ENCODE data around the gene XPO5. TPM values are rescaled to one million over a fixed set of nuclear protein-coding genes. Genes with fewer than 3 reads are reported as not detected.

XPO5 gene
- total RNA-seq, 1 experiment from 2014 or later, result 55.3 TPM

DNA sequence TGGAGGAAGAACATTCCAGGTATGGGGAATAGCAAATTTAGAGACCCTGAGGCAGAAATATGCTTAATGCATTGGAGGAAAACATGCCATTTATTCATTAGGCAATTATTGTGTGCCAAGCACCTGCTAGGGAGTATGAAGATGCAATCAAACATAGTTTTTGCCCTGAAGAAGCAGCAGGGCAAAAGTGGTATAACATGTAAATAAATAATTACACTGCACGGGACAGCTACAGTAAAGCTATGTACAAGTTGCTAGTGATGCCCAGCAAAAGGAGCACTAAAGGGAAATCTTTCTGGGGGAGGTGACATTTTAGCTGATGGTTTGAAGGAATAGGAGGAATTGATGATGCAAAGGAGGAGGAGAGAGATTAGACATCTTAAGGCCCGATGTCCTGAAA lies 99.1 kb downstream of the XPO5 start:
- no peak for DNase-seq (ENCODE audit: extremely low read depth, low read depth)

DNA sequence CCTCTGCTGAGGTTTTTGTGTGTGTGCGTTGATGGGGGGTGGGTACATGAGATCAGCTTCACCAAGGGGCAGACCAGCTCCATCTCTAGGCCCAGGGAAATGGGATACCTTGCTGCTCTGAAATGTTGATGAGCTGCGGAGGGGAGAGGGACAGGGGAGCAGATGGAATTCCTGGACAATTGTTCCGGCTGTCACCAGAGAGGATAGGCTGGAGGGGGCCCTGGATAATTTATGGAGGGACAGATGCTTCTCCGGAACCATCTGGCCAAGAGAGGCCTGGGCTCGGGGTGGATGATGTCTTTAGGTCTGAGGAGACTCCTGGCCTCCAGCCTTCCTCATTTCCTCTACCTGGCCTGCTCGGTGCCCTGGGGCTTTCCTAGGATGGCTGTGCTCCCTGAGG lies 100.3 kb downstream of the XPO5 start:
- no peak for DNase-seq (ENCODE audit: extremely low read depth, low read depth)

DNA sequence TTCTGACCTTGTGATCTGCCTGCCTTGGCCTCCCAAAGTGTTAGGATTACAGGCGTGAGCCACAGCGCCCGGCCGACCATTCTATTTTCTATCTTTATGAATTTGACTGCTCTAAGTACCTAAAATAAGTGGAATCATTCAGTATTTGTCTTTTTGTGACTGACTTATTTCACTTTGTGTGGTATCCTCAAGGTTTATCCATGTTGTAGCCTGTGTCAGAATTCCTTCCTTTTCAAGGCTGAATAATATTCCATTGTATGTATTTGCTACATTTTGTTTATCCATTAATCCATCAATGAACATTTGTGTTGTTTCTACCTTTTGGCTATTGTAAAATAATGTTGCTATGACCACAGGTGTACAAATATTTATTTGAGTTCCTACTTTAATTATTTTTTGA lies 103.3 kb downstream of the XPO5 start:
- no peak for DNase-seq (ENCODE audit: extremely low read depth, low read depth)

Small RNA genes lying within 50 kb of the gene (small RNA-seq; reads per million reads assigned to genes)
- gene RF00426, result 0 reads per million in 2 experiments
- 0 reads per million in 2 experiments for gene RNU6-1113P

Other genes starting within 250 kb of the XPO5 start
- gene ZNF318, start 206.4 kb downstream of the XPO5 start, total RNA-seq (2014; rRNA removed; shearing (Covaris generic)), result 6.0 and 6.6 TPM in 2 replicates
- gene ABCC10, start 148.5 kb downstream of the XPO5 start, total RNA-seq (2014; rRNA removed; shearing (Covaris generic)), result 6.9 and 9.1 TPM in 2 replicates
- gene DLK2, start 120.5 kb downstream of the XPO5 start, total RNA-seq (2014; rRNA removed; shearing (Covaris generic)), result not detected in 2 replicates
- gene TJAP1, start 98.5 kb downstream of the XPO5 start, total RNA-seq (2014; rRNA removed; shearing (Covaris generic)), result 21.2 and 21.3 TPM in 2 replicates
- 0.25 and 0.26 TPM in 2 replicates for gene LRRC73, start 65.7 kb downstream of the XPO5 start, total RNA-seq (2014; rRNA removed; shearing (Covaris generic))
- 62.4 and 69.1 TPM in 2 replicates for gene YIPF3, start 59.1 kb downstream of the XPO5 start, total RNA-seq (2014; rRNA removed; shearing (Covaris generic))
- gene POLR1C, start 58.9 kb downstream of the XPO5 start, total RNA-seq (2014; rRNA removed; shearing (Covaris generic)), result 36.4 and 39.5 TPM in 2 replicates
- gene POLH, start 147 bp upstream of the XPO5 start, total RNA-seq (2014; rRNA removed; shearing (Covaris generic)), result 8.3 and 8.7 TPM in 2 replicates
- gene GTPBP2, start 53.2 kb upstream of the XPO5 start, total RNA-seq (2014; rRNA removed; shearing (Covaris generic)), result 121 and 144 TPM in 2 replicates
- gene MAD2L1BP, start 59.8 kb upstream of the XPO5 start, total RNA-seq (2014; rRNA removed; shearing (Covaris generic)), result 23.9 and 24.1 TPM in 2 replicates
- 0.42 and 0.61 TPM in 2 replicates for gene RSPH9, start 69.0 kb upstream of the XPO5 start, total RNA-seq (2014; rRNA removed; shearing (Covaris generic))
- 54.1 and 66.0 TPM in 2 replicates for gene MRPS18A, start 111.8 kb upstream of the XPO5 start, total RNA-seq (2014; rRNA removed; shearing (Covaris generic))
- 73.7 and 85.5 TPM in 2 replicates for gene VEGFA, start 194.2 kb upstream of the XPO5 start, total RNA-seq (2014; rRNA removed; shearing (Covaris generic))